Stimulated activated CD4-positive, alpha-beta T cell treated with anti-CD3 and anti-CD28 coated beads, Interleukin-1b, Interleukin-23, amount 100 ng/mL, for 1 hour (primary cell): ENCODE data around the gene COL24A1.
"Not testable (repeated sequence)": the region's sequence is repeated elsewhere in the genome, so short reads cannot be mapped to it uniquely, and the experiment has no call there.

Experiments
- DNase-seq, 2 donors: peaks; one replicate each; pipeline ENCODE4 v3.0.0-alpha.2; 2020; ENCODE audit warnings: low read depth in 2 of 2

Gene COL24A1

GRCh38 chr1:85889870-85890269 is 266.7 kb downstream of the COL24A1 start:
- no peak for DNase-seq

- DNase-seq = no peak
These were observed 267.7 kb downstream of the COL24A1 start for GRCh38 chr1:85888921-85889320.

- DNase-seq = no peak
These were observed 272.1 kb downstream of the COL24A1 start for GRCh38 chr1:85884372-85885035.

- no peak for DNase-seq
These were observed 289.4 kb downstream of the COL24A1 start for GRCh38 chr1:85867189-85867588.

- DNase-seq = no peak
These were observed 291.4 kb downstream of the COL24A1 start for GRCh38 chr1:85865213-85865612.

- DNase-seq = no peak
These were observed 291.8 kb downstream of the COL24A1 start for GRCh38 chr1:85864727-85865126.

- not testable (repeated sequence) for DNase-seq
These were observed 292.9 kb downstream of the COL24A1 start for GRCh38 chr1:85863639-85864038.

- DNase-seq = no peak
These were observed 294.1 kb downstream of the COL24A1 start for GRCh38 chr1:85862456-85862855.

GRCh38 chr1:85857991-85858390 is 298.6 kb downstream of the COL24A1 start:
- DNase-seq = no peak

GRCh38 chr1:85850238-85850637 is 306.3 kb downstream of the COL24A1 start:
- DNase-seq = no peak

- no peak for DNase-seq
These were observed 306.9 kb downstream of the COL24A1 start for GRCh38 chr1:85849660-85850059.

GRCh38 chr1:85847356-85847755 is 309.2 kb downstream of the COL24A1 start:
- DNase-seq = no peak

GRCh38 chr1:85846706-85847105 is 309.9 kb downstream of the COL24A1 start:
- DNase-seq = no peak

- DNase-seq = no peak
These were observed 317.1 kb downstream of the COL24A1 start for GRCh38 chr1:85839459-85839858.

GRCh38 chr1:85838238-85838637 is 318.3 kb downstream of the COL24A1 start:
- no peak for DNase-seq

GRCh38 chr1:85836736-85837135 is 319.8 kb downstream of the COL24A1 start:
- no peak for DNase-seq

- not testable (repeated sequence) for DNase-seq
These were observed 323.4 kb downstream of the COL24A1 start for GRCh38 chr1:85833165-85833564.

- no peak for DNase-seq
These were observed 325.7 kb downstream of the COL24A1 start for GRCh38 chr1:85830837-85831236.

GRCh38 chr1:85824066-85824840 is 332.3 kb downstream of the COL24A1 start:
- DNase-seq = no peak

GRCh38 chr1:85822696-85823095 is 333.9 kb downstream of the COL24A1 start:
- no peak for DNase-seq

- no peak for DNase-seq
These were observed 338.2 kb downstream of the COL24A1 start for GRCh38 chr1:85818371-85818770.

GRCh38 chr1:85816606-85817005 is 340.0 kb downstream of the COL24A1 start:
- no peak for DNase-seq

- no peak for DNase-seq
These were observed 340.7 kb downstream of the COL24A1 start for GRCh38 chr1:85815906-85816305.
